ENCODE measurements around the gene KRTAP5-3.
A peak's percentile ranks its signal among the peaks of the same experiment; 100 is the strongest.

The KRTAP5-3 gene

GRCh38 chr11:1642288-1643145, 34.3 kb upstream of the KRTAP5-3 start:
- no peak for DNase-seq

GRCh38 chr11:1641096-1641495, 32.8 kb upstream of the KRTAP5-3 start:
- DNase-seq, result no peak

GRCh38 chr11:1640076-1640946, 32.0 kb upstream of the KRTAP5-3 start:
- DNase-seq, result peak in 1 of 2 experiments; percentile 3

GRCh38 chr11:1639666-1640065, 31.4 kb upstream of the KRTAP5-3 start:
- DNase-seq, result no peak

- no peak for DNase-seq
Measured at GRCh38 chr11:1639102-1639620, 30.9 kb upstream of the KRTAP5-3 start.

GRCh38 chr11:1638344-1638743, 30.1 kb upstream of the KRTAP5-3 start:
- no peak for DNase-seq

- DNase-seq, result no peak
Measured at GRCh38 chr11:1637628-1638027, 29.4 kb upstream of the KRTAP5-3 start.

- no peak for DNase-seq
Measured at GRCh38 chr11:1636291-1636950, 28.2 kb upstream of the KRTAP5-3 start.

- DNase-seq, result no peak
Measured at GRCh38 chr11:1633864-1634263, 25.6 kb upstream of the KRTAP5-3 start.

- DNase-seq, result no peak
Measured at GRCh38 chr11:1632053-1632714, 23.9 kb upstream of the KRTAP5-3 start.

GRCh38 chr11:1631066-1631568, 22.9 kb upstream of the KRTAP5-3 start:
- no peak for DNase-seq

GRCh38 chr11:1630271-1630670, 22.0 kb upstream of the KRTAP5-3 start:
- no peak for DNase-seq

GRCh38 chr11:1629326-1630185, 21.3 kb upstream of the KRTAP5-3 start, which contains the start of gene KRTAP5-5:
KRTAP5-5 (plus strand) TSS chr11:1629775; CDS start chr11:1629841, 66 bp downstream.
- no peak for DNase-seq

- DNase-seq, result peak; percentile 11 to 17
Measured at GRCh38 chr11:1628506-1629325, 20.5 kb upstream of the KRTAP5-3 start.

- DNase-seq, result no peak
Measured at GRCh38 chr11:1625541-1625940, 17.3 kb upstream of the KRTAP5-3 start.

- no peak for DNase-seq
Measured at GRCh38 chr11:1624621-1625020, 16.4 kb upstream of the KRTAP5-3 start.

- no peak for DNase-seq
Measured at GRCh38 chr11:1623716-1624115, 15.5 kb upstream of the KRTAP5-3 start.

- DNase-seq, result no peak
Measured at GRCh38 chr11:1622086-1622485, 13.8 kb upstream of the KRTAP5-3 start, which contains the start of gene KRTAP5-4. KRTAP5-4 (minus strand) TSS chr11:1622138; CDS start chr11:1622093, 45 bp downstream.

GRCh38 chr11:1619449-1619848, 11.2 kb upstream of the KRTAP5-3 start:
- DNase-seq, result no peak

GRCh38 chr11:1618231-1618630, 10.0 kb upstream of the KRTAP5-3 start:
- no peak for DNase-seq
